ENCODE data around the gene ADAMTS13. TPM values are rescaled to one million over a fixed set of nuclear protein-coding genes. Genes with fewer than 3 reads are reported as not detected.

Gene ADAMTS13
- total and polyA plus RNA-seq, 4 experiments from 2014 or later: 1.5 to 1.7 TPM; not detected in 2

GRCh38 chr9:133489253-133490190 is 67.4 kb downstream of the ADAMTS13 start:
- no peak overlapping the region for H3K4me3 Mint-ChIP-seq
- H3K27ac Mint-ChIP-seq: peak overlapping the region in 1 of 7 donors; percentile 30
- DNase-seq: no peak
- no peaks in the 10 kb centered on the region for H3K9me3 Mint-ChIP-seq
- no peaks in the 10 kb centered on the region for H3K9me3 ChIP-seq (ENCODE audit: control insufficient read depth in 1 of 2, low read length in 2 of 2)
- peaks cover 0 to 4% (median 0%) of the 10 kb centered on the region in 4 donors for H3K4me1 Mint-ChIP-seq
- no peak overlapping the region for H3K4me3 ChIP-seq (ENCODE audit: low read length in 2 of 2)
- no peaks in the 10 kb centered on the region for H3K36me3 Mint-ChIP-seq
- CTCF ChIA-PET (ENCODE audit: partially characterized antibody): interaction anchor here (0.9 to 1.3 kb wide), 2 partner anchors 300 to 303 kb away, joined by 3 to 4 read pairs; no protein-coding TSS in a partner anchor
- H3K27me3 ChIP-seq (ENCODE audit: insufficient read depth, low read length): no peaks in the 10 kb centered on the region
- peaks cover 5 to 14% of the 10 kb centered on the region in 2 donors for H3K27me3 Mint-ChIP-seq
- POLR2A ChIA-PET (ENCODE audit: partially characterized antibody): no interaction called here
- H3K27ac ChIP-seq (ENCODE audit: low read depth, low read length): no peak overlapping the region
- intact Hi-C loops (cut with micrococcal nuclease): no loop called here
- H3K36me3 ChIP-seq (ENCODE audit: insufficient read depth, low read length): no peaks in the 10 kb centered on the region
- H3K4me1 ChIP-seq (ENCODE audit: insufficient read depth, low read length): peaks cover 5% of the 10 kb centered on the region

GRCh38 chr9:133490201-133490681 is 68.1 kb downstream of the ADAMTS13 start:
- no peak overlapping the region for H3K4me3 Mint-ChIP-seq
- Histone ChIP-seq H3K27ac (ENCODE audit: low read depth, low read length) (no peak overlapping the region), H3K27me3 (ENCODE audit: insufficient read depth, low read length) (no peaks in the 10 kb centered on the region), H3K36me3 (ENCODE audit: insufficient read depth, low read length) (no peaks in the 10 kb centered on the region), H3K4me3 (ENCODE audit: low read length in 2 of 2) (no peak overlapping the region), H3K4me1 (ENCODE audit: insufficient read depth, low read length) (peaks cover 5% of the 10 kb centered on the region), H3K9me3 (ENCODE audit: control insufficient read depth in 1 of 2, low read length in 2 of 2) (no peaks in the 10 kb centered on the region)
- H3K36me3 Mint-ChIP-seq: no peaks in the 10 kb centered on the region
- CTCF ChIA-PET (ENCODE audit: partially characterized antibody): interaction anchor here (0.9 to 1.3 kb wide), 2 partner anchors 300 to 304 kb away, joined by 3 to 4 read pairs; no protein-coding TSS in a partner anchor
- H3K27ac Mint-ChIP-seq: no peak overlapping the region
- POLR2A ChIA-PET (ENCODE audit: partially characterized antibody): no interaction called here
- no peak for DNase-seq
- intact Hi-C loops (cut with micrococcal nuclease): no loop called here
- no peaks in the 10 kb centered on the region for H3K9me3 Mint-ChIP-seq
- peaks cover 5 to 14% of the 10 kb centered on the region in 2 donors for H3K27me3 Mint-ChIP-seq
- peaks cover 0 to 4% (median 0%) of the 10 kb centered on the region in 4 donors for H3K4me1 Mint-ChIP-seq

DNA sequence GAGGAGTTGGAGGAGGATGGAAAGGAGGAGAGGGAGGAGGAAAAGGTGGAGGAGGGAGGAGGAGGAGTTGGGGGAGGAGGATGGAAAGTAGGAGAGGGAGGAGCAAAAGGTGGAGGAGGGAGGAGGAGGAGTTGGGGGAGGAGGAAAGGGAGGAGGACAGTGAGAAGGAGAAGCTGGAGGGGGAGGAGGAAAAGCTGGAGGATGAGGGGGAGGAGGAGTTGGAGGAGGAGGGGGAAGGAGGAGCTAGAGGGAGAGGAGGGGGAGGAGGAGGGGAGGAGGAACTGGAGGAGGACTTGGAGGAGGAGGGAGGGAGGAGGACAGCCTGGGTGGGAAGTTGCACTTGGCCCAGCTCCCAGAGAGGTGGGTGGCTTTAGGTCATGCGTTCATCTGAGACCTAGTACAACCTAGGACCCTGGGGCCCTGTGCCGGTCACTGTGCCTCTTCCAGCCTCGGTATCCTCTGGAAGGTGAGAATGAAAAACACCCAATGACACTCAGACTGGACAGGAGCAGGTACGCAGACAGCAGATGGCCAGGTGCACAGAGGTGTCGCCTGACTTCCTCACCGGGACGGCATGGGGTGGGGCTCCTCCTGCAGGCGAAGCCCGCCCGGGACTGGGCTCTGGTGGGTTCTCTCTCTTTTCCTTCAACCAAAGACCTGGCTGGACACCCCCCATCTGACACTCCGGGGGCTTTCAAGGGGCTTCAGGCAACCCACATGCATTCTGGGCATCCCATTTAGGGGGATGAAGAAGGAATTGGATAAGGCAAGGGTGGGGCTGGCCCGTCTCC is 68.9 kb downstream of the ADAMTS13 start:
- Mint-ChIP-seq H3K36me3 (no peaks in the 10 kb centered on the region), H3K4me1 (peaks cover 0 to 3% (median 0%) of the 10 kb centered on the region in 4 donors), H3K27me3 (peaks cover 5 to 13% of the 10 kb centered on the region in 2 donors), H3K9me3 (no peaks in the 10 kb centered on the region), H3K27ac (no peak overlapping the region), H3K4me3 (no peak overlapping the region)
- H3K4me3 ChIP-seq (ENCODE audit: low read length in 2 of 2): no peak overlapping the region
- DNase-seq: no peak
- ChIA-PET CTCF (ENCODE audit: partially characterized antibody) (no interaction called here), POLR2A (ENCODE audit: partially characterized antibody) (no interaction called here)
- H3K4me1 ChIP-seq (ENCODE audit: insufficient read depth, low read length): peaks cover 2% of the 10 kb centered on the region
- H3K36me3 ChIP-seq (ENCODE audit: insufficient read depth, low read length): no peaks in the 10 kb centered on the region
- intact Hi-C loops (cut with micrococcal nuclease): no loop called here
- H3K27me3 ChIP-seq (ENCODE audit: insufficient read depth, low read length): no peaks in the 10 kb centered on the region
- H3K9me3 ChIP-seq (ENCODE audit: control insufficient read depth in 1 of 2, low read length in 2 of 2): no peaks in the 10 kb centered on the region
- H3K27ac ChIP-seq (ENCODE audit: low read depth, low read length): no peak overlapping the region

- Histone ChIP-seq H3K27ac (ENCODE audit: low read depth, low read length) (no peak overlapping the region), H3K36me3 (ENCODE audit: insufficient read depth, low read length) (no peaks in the 10 kb centered on the region), H3K9me3 (ENCODE audit: control insufficient read depth in 1 of 2, low read length in 2 of 2) (no peaks in the 10 kb centered on the region), H3K27me3 (ENCODE audit: insufficient read depth, low read length) (no peaks in the 10 kb centered on the region), H3K4me3 (ENCODE audit: low read length in 2 of 2) (no peak overlapping the region), H3K4me1 (ENCODE audit: insufficient read depth, low read length) (no peaks in the 10 kb centered on the region)
- CTCF ChIA-PET (ENCODE audit: partially characterized antibody): no interaction called here
- no peaks in the 10 kb centered on the region for H3K4me1 Mint-ChIP-seq
- POLR2A ChIA-PET (ENCODE audit: partially characterized antibody): no interaction called here
- no peak overlapping the region for H3K4me3 Mint-ChIP-seq
- no peak for DNase-seq
- no peaks in the 10 kb centered on the region for H3K9me3 Mint-ChIP-seq
- H3K27ac Mint-ChIP-seq: no peak overlapping the region
- H3K36me3 Mint-ChIP-seq: no peaks in the 10 kb centered on the region
- intact Hi-C loops (cut with micrococcal nuclease): no loop called here
- H3K27me3 Mint-ChIP-seq: peaks cover 5 to 8% of the 10 kb centered on the region in 2 donors
These were observed 69.4 kb downstream of the ADAMTS13 start for GRCh38 chr9:133491656-133491925.

GRCh38 chr9:133492061-133493021 is 70.2 kb downstream of the ADAMTS13 start:
- H3K27ac ChIP-seq (ENCODE audit: low read depth, low read length): no peak overlapping the region
- intact Hi-C loops (cut with micrococcal nuclease): no loop called here
- Mint-ChIP-seq H3K27me3 (peaks cover 5 to 8% of the 10 kb centered on the region in 2 donors), H3K27ac (no peak overlapping the region), H3K9me3 (no peaks in the 10 kb centered on the region), H3K4me3 (no peak overlapping the region), H3K36me3 (no peaks in the 10 kb centered on the region), H3K4me1 (no peaks in the 10 kb centered on the region)
- H3K4me1 ChIP-seq (ENCODE audit: insufficient read depth, low read length): no peaks in the 10 kb centered on the region
- no peaks in the 10 kb centered on the region for H3K9me3 ChIP-seq (ENCODE audit: control insufficient read depth in 1 of 2, low read length in 2 of 2)
- POLR2A ChIA-PET (ENCODE audit: partially characterized antibody): no interaction called here
- H3K4me3 ChIP-seq (ENCODE audit: low read length in 2 of 2): no peak overlapping the region
- H3K36me3 ChIP-seq (ENCODE audit: insufficient read depth, low read length): no peaks in the 10 kb centered on the region
- CTCF ChIA-PET (ENCODE audit: partially characterized antibody): no interaction called here
- DNase-seq: no peak
- no peaks in the 10 kb centered on the region for H3K27me3 ChIP-seq (ENCODE audit: insufficient read depth, low read length)

GRCh38 chr9:133493428-133493827 is 71.3 kb downstream of the ADAMTS13 start:
- Histone ChIP-seq H3K4me3 (ENCODE audit: low read length in 2 of 2) (no peak overlapping the region), H3K27ac (ENCODE audit: low read depth, low read length) (no peak overlapping the region), H3K36me3 (ENCODE audit: insufficient read depth, low read length) (no peaks in the 10 kb centered on the region), H3K27me3 (ENCODE audit: insufficient read depth, low read length) (no peaks in the 10 kb centered on the region), H3K4me1 (ENCODE audit: insufficient read depth, low read length) (no peaks in the 10 kb centered on the region), H3K9me3 (ENCODE audit: control insufficient read depth in 1 of 2, low read length in 2 of 2) (no peaks in the 10 kb centered on the region)
- CTCF ChIA-PET (ENCODE audit: partially characterized antibody): interaction anchor here (1.3 kb wide), 1 partner anchor 254 kb away, joined by 3 read pairs; no protein-coding TSS in a partner anchor
- Mint-ChIP-seq H3K4me3 (no peak overlapping the region), H3K27ac (no peak overlapping the region), H3K4me1 (no peaks in the 10 kb centered on the region), H3K27me3 (peaks cover 7 to 12% of the 10 kb centered on the region in 2 donors), H3K9me3 (no peaks in the 10 kb centered on the region), H3K36me3 (no peaks in the 10 kb centered on the region)
- POLR2A ChIA-PET (ENCODE audit: partially characterized antibody): no interaction called here
- no peak for DNase-seq
- intact Hi-C loops (cut with micrococcal nuclease): no loop called here

Data from CD4-positive, alpha-beta memory T cell (primary cell).